Measurements from ENCODE around the gene MTG2. TPM values are rescaled to one million over a fixed set of nuclear protein-coding genes. Genes with fewer than 3 reads are reported as not detected.
A peak's percentile ranks its signal among the peaks of the same experiment; 100 is the strongest.
"Not testable (repeated sequence)": the region's sequence is repeated elsewhere in the genome, so short reads cannot be mapped to it uniquely, and the experiment has no call there.

The MTG2 gene
- total and polyA plus RNA-seq, 2 donors from 2014 or later = 36.1 to 45.2 TPM

DNA sequence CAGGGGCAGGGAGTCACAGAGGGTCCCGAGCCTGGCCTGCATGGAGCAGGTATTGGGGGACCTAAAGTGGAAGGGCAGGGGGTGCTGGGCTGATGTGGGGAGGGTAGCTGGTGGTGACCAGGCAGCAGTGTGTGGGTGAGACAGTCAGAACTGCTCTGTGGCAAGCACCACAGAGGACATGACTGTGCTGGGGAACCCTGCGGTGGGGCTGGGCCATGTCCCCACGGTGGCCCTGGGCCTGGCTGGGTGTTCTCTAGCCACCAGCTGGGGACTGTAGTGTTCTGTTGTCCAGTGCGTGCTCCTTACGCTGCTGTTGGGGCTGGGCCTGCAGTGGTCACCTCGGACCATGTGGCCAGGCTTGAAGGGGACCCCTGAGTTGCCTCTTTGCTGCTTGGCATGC is 35.7 kb upstream of the MTG2 start:
- TF ChIP-seq, protein P1, sequence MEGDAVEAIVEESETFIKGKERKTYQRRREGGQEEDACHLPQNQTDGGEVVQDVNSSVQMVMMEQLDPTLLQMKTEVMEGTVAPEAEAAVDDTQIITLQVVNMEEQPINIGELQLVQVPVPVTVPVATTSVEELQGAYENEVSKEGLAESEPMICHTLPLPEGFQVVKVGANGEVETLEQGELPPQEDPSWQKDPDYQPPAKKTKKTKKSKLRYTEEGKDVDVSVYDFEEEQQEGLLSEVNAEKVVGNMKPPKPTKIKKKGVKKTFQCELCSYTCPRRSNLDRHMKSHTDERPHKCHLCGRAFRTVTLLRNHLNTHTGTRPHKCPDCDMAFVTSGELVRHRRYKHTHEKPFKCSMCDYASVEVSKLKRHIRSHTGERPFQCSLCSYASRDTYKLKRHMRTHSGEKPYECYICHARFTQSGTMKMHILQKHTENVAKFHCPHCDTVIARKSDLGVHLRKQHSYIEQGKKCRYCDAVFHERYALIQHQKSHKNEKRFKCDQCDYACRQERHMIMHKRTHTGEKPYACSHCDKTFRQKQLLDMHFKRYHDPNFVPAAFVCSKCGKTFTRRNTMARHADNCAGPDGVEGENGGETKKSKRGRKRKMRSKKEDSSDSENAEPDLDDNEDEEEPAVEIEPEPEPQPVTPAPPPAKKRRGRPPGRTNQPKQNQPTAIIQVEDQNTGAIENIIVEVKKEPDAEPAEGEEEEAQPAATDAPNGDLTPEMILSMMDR (IDR thresholded peaks at IDR 0.05; ENCODE audit: borderline replicate concordance, extremely low read depth, insufficient read depth) = no peak
- intact Hi-C loops (cut with DNase I) = no loop called here
- Histone ChIP-seq H3K27me3 (ENCODE audit: control insufficient read depth, insufficient read depth, low read length) (no peaks in the 10 kb centered on the region), H3K4me3 (ENCODE audit: low read length in 3 of 3) (no peak overlapping the region), H3K27ac (ENCODE audit: low read depth in 2 of 2, low read length in 2 of 2) (no peak overlapping the region), H3K9ac (ENCODE audit: low read length in 3 of 3) (no peak overlapping the region), H3K36me3 (ENCODE audit: control insufficient read depth in 2 of 3, insufficient read depth in 3 of 3, low read length in 3 of 3) (peaks cover 0 to 3% (median 2%) of the 10 kb centered on the region in 3 donors), H3K4me1 (ENCODE audit: control insufficient read depth in 2 of 3, insufficient read depth in 2 of 3, low read depth in 1 of 3, low read length in 3 of 3) (peaks cover 2 to 38% (median 18%) of the 10 kb centered on the region in 3 donors), H3K9me3 (ENCODE audit: control insufficient read depth in 2 of 3, insufficient read depth in 1 of 3, low read length in 3 of 3) (no peaks in the 10 kb centered on the region)
- DNase-seq (no peak), FAIRE-seq (no peak)

DNA sequence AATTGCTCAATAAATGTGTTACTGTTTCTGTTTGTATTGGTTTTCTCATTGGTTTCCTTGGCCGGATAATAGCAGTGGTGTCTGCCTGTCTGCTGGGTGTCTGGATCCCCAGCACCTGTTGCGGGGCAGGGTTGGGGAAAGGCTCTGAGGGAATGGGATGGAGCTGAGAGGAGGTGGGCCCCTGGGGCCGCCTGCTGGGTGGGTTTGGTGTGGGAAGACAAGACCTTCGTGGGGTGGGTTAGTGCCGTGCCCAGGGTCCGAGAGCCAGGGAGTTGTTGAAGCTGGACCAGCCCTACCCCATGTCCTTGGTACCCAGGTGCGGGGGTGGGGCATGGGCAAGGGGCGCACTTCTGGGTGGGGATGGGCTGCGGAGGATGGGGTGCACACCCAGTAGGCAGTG is 35.3 kb upstream of the MTG2 start:
- TF ChIP-seq, protein P1 (IDR thresholded peaks at IDR 0.05; ENCODE audit: borderline replicate concordance, extremely low read depth, insufficient read depth) = no peak
- DNase-seq (no peak), FAIRE-seq (no peak)
- intact Hi-C loops (cut with DNase I) = no loop called here
- peaks cover 2 to 38% (median 18%) of the 10 kb centered on the region in 3 donors for H3K4me1 ChIP-seq (ENCODE audit: control insufficient read depth in 2 of 3, insufficient read depth in 2 of 3, low read depth in 1 of 3, low read length in 3 of 3)
- H3K9ac ChIP-seq (ENCODE audit: low read length in 3 of 3) = no peak overlapping the region
- H3K9me3 ChIP-seq (ENCODE audit: control insufficient read depth in 2 of 3, insufficient read depth in 1 of 3, low read length in 3 of 3) = no peaks in the 10 kb centered on the region
- H3K27me3 ChIP-seq (ENCODE audit: control insufficient read depth, insufficient read depth, low read length) = no peaks in the 10 kb centered on the region
- no peak overlapping the region for H3K27ac ChIP-seq (ENCODE audit: low read depth in 2 of 2, low read length in 2 of 2)
- H3K4me3 ChIP-seq (ENCODE audit: low read length in 3 of 3) = no peak overlapping the region
- peaks cover 2 to 3% (median 2%) of the 10 kb centered on the region in 3 donors for H3K36me3 ChIP-seq (ENCODE audit: control insufficient read depth in 2 of 3, insufficient read depth in 3 of 3, low read length in 3 of 3)

DNA sequence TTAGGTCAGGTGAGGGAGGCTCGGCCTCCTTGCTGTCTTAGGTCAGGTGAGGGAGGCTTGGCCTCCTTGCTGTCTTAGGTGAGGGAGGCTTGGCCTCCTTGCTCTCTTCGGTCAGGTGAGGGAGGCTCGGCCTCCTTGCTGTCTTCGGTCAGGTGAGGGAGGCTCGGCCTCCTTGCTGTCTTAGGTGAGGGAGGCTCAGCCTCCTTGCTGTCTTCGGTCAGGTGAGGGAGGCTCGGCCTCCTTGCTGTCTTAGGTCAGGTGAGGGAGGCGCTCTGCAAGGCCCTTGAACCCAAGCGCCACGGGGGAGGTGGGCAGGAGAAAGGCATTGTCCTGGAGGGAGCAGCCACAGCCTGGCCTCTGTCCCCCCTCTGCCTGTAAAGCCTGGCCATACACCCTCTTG is 34.4 kb upstream of the MTG2 start:
- FAIRE-seq; H3K36me3 ChIP-seq (ENCODE audit: control insufficient read depth in 2 of 3, insufficient read depth in 3 of 3, low read length in 3 of 3); H3K27ac ChIP-seq (ENCODE audit: low read depth in 2 of 2, low read length in 2 of 2); H3K27me3 ChIP-seq (ENCODE audit: control insufficient read depth, insufficient read depth, low read length); intact Hi-C loops (cut with DNase I); H3K9me3 ChIP-seq (ENCODE audit: control insufficient read depth in 2 of 3, insufficient read depth in 1 of 3, low read length in 3 of 3); DNase-seq; H3K4me3 ChIP-seq (ENCODE audit: low read length in 3 of 3); H3K9ac ChIP-seq (ENCODE audit: low read length in 3 of 3): not testable (repeated sequence)
- peaks cover 2 to 38% (median 18%) of the 10 kb centered on the region in 3 donors for H3K4me1 ChIP-seq (ENCODE audit: control insufficient read depth in 2 of 3, insufficient read depth in 2 of 3, low read depth in 1 of 3, low read length in 3 of 3)

DNA sequence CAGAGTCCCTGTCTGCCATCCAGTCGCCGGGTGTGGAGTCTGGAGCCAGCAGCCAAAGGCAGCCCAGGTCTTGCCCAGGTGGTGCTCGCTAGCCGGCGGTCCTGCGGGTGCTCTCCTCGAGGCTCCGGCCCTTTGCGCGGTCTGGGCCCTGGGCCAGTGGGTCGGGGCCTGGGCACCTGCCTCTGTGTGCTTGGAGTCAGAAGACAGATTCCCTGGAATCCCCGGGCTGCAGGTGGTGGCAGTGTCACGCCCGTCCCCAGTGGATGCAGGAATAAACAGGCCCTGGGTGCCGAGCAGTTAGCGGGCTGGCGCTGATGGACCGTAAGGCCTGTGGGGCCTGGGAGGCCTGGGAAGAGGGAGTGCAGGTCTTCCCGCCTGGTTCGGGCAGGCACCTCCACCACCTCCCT is 33.9 kb upstream of the MTG2 start:
- Histone ChIP-seq H3K4me1 (ENCODE audit: control insufficient read depth in 2 of 3, insufficient read depth in 2 of 3, low read depth in 1 of 3, low read length in 3 of 3) (peaks cover 2 to 38% (median 18%) of the 10 kb centered on the region in 3 donors), H3K9me3 (ENCODE audit: control insufficient read depth in 2 of 3, insufficient read depth in 1 of 3, low read length in 3 of 3) (no peaks in the 10 kb centered on the region), H3K27me3 (ENCODE audit: control insufficient read depth, insufficient read depth, low read length) (no peaks in the 10 kb centered on the region), H3K36me3 (ENCODE audit: control insufficient read depth in 2 of 3, insufficient read depth in 3 of 3, low read length in 3 of 3) (peaks cover 2 to 5% (median 3%) of the 10 kb centered on the region in 3 donors), H3K9ac (ENCODE audit: low read length in 3 of 3) (no peak overlapping the region), H3K27ac (ENCODE audit: low read depth in 2 of 2, low read length in 2 of 2) (peak overlapping the region; percentile 2 to 67), H3K4me3 (ENCODE audit: low read length in 3 of 3) (no peak overlapping the region)
- intact Hi-C loops (cut with DNase I) = no loop called here
- FAIRE-seq (no peak), DNase-seq (no peak)
- TF ChIP-seq, protein P1 (IDR thresholded peaks at IDR 0.05; ENCODE audit: borderline replicate concordance, extremely low read depth, insufficient read depth) = no peak

Data from kidney (tissue), 14 donors.